ENCODE measurements around the gene KCNS3.
"Not testable (repeated sequence)": the region's sequence is repeated elsewhere in the genome, so short reads cannot be mapped to it uniquely, and the experiment has no call there.

KCNS3 gene

DNA sequence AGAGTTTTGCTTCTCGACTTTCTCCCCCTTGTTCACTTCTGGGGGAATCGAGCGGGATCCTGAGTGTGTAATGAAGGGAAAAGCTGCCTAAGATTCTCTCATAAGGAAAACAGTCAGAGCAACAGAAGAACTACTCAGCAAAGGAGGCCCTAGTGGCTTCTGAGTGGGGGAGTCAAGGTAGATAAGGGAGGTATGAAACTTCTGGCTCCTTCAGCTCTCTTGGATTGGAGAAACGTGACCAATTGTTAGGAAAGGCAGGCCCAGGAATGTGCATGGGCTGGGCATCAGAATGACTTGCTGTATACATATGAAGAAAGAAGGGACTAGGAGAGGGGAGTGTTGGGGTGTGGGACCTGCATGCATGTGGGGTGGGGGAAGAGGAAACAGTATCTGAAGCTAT is 73.1 kb downstream of the KCNS3 start:
- no peak for DNase-seq

DNA sequence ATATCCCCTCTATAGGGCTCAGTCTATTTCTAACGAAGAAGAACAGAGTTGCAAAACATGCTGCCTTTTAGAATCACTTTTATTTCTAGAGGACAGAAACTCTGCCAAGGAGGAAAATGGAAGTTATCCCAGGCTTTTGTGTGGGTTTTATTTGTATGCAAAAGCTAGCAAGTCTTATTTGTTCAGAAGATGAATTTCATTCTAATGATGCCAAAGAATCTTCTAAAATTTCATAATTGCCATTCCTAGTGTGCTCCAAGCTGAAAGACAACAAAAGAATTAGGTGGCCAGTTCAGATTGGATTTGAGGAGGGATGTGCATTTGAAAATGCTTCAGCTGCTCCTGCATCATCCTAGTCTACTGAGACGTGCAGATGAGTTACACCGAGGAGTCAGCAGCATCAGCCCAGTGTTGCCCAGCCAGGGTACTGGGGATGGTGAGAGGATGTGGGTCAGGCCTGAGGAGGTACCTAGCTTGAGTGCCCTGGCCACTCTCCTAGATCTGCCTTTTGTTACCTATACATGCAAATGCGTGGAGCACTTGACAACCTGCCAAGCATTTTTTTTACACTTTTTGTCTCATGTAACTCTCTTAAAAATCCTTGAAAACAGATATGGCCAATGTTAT is 80.1 kb downstream of the KCNS3 start:
- no peak for DNase-seq

DNA sequence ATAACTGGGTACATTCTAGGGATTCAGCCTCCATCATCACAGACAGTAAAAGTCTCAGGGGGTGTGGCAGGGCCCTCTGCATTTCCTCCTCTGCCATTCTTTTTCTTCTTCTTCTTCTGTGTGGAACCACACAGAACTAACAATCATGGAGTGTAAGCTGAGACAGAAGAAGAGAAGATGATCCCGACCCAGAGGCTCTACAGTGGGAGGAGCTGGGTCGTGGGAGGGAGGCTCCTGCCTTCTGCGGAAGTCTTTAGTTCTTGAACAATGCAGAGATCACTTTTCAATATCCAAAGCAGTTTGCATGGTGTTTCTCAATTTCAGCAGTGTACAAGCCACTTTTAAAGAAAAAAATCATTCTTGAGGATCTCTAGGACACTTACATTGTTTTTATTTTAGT is 80.9 kb downstream of the KCNS3 start:
- DNase-seq, result no peak

DNA sequence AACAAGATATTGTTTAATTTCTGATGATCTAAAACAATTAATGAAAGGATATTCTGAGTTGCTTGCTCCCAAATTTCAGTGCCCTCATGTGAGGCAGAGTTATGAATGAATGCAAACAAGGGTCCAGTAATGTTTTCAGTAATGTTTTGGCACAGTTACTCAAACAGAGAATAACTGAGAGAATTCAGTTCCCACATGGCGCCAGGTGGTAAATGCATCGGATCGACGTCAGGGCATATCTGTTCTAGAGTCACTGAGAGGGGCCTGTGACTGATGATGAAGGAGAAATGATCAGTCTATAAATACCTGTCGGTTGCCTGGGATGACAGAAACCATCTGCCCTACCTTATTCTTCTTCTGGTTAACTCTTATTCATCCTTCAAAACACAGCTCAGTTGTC is 81.4 kb downstream of the KCNS3 start:
- DNase-seq, result no peak

DNA sequence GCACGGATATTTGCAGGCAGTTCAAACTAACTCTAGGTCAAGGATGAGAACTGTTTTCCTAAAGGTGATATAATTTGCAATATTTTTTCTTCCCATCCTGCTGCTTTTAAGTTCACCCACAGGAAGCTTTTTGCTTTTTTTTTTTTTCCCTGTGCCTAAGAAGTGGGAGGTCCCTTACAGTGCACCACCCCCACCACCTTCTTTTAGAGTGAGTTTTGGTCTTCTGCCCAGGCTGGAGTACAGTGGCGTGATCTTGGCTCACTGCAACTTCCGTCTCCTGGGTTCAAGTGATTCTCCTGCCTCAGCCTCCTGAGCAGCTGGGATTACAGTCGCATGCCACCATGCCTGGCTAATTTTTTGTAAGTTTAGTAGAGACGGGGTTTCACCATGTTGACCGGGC is 82.5 kb downstream of the KCNS3 start:
- no peak for DNase-seq

DNA sequence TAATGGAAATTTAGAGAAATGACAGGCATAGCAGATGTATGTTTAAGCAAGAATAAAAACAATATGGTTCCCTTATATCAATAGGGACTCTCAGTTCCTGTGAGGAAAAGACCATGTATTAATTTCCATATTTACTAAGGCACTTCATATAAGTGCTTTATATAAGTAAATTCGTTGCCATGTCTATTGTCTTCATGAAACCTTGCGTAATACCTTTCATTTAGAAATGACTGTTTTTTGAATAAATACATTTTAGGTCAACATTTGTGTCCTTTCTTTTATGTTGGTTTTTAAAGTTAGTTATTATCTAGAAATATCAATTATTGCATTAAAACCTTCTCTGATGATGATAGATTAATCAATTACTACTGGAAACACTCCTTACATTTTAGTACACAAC is 83.3 kb downstream of the KCNS3 start:
- DNase-seq, result no peak

DNA sequence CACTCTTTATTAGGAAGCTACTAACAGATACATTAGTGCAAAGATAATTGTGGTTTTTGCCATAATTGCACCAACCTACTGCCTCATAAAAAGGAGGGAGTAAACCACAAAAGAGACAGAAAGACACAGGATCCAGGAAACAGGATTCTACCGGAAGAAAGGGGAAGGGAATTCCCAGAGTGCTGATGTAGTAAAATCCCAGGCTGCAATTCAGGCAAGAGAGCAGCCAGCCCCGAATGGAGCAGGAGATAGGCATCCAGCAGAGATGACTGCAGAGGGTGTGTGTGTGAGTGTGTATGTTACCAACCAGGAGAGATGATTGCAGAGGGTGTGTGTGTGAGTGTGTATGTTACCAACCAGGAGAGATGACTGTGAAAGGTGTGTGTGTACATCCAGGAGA is 84.4 kb downstream of the KCNS3 start:
- no peak for DNase-seq

DNA sequence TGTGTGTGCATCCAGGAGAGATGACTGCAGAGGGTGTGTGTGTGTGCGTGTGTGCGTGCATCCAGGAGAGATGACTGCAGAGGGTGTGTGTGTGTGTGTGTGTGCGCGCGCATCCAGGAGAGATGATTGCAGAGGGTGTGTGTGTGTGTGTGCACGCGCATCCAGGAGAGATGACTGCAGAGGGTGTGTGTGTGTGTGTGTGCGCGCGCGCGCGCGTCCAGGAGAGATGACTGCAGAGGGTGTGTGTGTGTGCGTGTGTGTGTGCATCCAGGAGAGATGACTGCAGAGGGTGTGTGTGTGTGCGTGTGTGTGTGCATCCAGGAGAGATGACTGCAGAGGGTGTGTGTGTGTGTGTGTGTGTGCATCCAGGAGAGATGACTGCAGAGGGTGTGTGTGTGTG is 85.1 kb downstream of the KCNS3 start:
- DNase-seq, result not testable (repeated sequence)

DNA sequence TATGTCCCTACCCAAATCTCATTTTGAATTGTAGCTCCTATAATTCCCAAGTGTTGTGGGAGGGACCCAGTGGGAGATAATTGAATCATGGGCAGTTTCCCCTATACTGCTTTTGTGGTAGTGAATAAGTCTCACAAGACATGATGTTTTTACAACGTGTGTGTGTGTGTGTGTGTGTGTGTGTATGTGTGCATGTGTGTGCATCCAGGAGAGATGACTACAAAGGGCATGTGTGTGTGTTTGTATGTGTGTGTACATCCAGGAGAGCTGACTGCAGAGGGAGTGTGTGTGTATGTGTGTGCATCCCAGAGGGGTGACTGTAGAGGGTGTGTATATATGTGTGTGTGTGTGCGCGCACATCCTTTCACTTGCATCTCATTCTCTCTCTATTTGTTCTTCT is 86.7 kb downstream of the KCNS3 start:
- no peak for DNase-seq

DNA sequence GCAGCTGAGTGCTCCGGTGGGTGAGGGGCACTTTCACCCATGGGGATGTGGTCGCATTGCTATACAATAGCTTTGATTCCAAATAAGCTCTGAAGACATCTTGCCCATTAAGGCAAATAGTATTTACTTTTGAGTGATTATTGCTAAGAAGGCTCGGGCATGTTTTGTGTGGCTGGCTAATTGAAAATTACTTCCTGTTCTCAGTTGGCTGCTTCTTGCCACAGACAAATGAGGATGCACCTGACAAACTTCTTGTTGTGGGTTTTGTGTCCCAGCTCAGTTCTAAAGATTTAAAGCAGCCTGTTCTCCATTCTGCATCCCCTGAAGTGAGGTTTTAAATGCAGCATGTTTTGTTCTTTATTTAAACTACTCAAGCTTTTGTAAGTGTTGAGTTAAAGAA is 88.3 kb downstream of the KCNS3 start:
- no peak for DNase-seq

DNA sequence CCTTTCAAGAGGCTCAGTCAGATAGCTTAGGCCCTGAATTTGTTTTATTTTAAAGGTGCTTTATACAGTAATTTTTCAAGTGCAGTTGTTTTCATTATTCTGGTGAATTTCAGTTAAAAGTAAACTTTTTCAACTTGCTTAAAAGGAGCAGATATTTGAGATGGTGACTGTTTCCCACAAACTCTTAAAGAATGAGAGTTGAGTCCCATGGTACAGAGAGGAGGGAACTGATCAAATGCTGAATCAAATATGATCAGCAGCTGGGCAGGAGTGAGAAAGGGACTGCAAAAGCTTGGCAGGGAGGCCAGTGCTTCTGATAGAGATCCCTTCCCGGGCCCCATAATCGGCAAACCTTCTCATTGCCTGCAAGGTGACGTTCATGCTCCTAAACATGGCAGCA is 91.2 kb downstream of the KCNS3 start:
- DNase-seq, result no peak

DNA sequence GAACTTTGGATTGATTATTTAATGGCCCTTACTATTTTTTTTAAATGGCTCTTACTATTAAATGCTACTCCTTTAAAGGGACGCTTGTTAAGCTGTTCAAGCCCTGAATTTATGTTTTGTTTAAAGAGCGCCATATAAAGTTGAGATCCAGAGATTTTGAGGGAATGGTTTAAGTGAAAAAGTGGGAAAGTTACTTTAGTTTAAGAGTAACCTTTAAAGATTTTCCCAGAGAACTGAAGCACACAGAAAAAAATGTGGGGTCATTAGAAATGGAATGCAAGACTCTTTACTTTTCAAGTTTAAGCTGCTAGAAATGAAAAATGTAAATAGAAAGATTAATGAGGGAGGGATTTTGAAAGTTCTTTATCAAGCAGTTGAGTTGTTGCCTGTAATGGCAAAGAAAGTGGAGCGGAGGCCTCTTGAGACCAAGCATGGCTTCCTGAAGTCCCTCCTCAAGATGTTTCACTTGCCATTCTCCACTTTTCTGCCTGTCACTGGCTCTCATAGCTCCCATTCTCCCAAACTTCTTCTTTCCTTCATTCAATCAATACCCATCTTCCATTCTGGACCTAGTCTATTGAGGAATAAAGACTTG is 93.2 kb downstream of the KCNS3 start:
- no peak for DNase-seq

DNA sequence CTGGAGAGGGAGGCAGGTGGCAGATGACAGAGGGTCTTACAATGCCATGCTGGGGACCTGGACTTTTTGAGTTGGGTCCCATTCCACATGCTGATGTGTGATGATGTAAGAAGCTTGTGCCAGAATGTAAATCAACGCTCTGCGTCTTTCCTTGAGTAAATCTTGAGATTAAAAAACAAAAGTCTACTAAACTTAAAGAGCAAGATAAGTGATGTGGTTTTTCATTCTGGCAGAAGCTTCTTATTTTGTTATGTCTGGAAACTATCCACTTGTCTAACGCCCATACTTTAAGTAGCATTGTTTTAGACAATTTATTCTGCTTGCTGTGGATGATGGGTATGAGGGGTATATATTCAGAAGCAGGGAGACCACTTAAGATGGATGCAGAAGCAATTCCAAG is 94.5 kb downstream of the KCNS3 start:
- no peak for DNase-seq

DNA sequence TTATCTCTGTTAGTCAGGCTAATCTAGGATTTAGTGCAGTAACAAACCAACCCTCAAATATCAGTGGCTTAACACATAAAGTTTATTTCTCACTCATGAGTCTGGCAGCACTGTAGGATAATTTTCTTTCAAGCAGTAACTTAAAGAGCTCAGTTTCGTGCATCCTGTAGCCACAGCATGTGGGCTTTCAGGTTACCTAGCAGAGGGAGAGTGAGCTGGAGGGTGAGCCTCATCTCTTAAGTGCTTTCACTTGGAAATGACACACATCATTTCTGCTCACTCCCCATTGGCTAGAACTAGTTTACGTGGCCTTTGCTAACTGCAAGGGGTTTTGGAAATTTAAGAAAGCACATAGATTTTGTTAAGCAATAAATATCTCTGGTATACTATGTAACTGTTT is 96.9 kb downstream of the KCNS3 start:
- DNase-seq, result no peak

DNA sequence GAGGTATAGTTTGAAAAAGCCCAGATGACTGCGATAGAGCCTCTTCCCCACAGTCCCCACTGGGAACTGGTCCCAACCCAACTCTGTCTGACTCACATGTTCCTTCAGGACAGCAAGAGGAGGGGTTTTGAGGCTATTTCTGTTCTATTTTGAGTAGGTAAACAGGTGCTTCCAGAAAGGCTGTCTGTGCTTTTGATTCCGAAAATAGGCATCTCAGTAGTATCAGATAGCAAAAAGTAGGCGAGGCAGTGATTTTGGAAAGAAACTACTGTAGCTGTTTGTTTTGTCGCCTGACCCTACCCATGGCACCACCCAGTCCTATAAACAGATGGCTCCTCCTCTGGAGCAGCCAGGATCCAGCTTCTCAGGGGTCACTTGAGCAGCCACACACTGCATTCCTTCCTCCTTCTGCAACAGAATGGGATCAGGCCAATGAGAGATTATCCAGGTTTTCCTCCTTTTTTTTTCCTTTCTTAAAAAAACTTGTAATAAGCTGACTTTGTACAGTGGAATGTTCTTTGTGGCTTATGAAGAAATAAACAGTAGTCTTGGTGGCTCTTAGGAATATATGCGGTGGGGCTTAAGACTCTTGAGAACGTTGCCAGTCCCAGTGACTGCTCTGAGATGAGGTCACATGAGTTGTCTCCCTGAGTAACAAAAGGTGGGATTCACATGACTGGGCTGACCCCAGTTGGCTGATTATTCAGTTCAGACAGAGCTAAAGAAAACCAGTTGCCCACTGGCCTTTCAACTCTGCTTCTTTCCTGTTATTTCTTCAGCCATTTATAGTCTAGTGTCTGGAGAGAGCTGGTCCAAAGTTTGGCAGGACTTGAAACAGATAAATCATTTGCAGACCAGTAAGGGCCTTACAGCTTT is 98.6 kb downstream of the KCNS3 start:
- no peak for DNase-seq

DNA sequence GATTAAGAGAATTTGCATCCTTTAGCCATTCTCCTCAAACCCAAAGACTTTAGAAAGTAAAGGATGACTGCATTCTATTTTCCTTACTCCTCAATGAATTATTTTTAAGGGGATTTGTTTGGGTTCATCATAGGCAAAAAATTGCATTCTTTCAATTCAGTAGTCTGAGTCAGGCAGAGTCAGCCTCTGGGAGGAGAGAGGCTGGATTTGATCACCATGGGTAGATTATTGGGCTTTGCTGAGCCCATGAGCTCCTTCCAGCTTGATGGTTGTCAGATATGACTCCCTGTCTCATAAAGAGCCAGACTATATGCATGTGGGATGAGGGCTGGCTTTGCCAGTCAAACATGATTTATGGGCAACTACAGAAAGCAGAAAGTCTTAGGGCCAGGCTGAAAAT is 101.2 kb downstream of the KCNS3 start:
- no peak for DNase-seq

DNA sequence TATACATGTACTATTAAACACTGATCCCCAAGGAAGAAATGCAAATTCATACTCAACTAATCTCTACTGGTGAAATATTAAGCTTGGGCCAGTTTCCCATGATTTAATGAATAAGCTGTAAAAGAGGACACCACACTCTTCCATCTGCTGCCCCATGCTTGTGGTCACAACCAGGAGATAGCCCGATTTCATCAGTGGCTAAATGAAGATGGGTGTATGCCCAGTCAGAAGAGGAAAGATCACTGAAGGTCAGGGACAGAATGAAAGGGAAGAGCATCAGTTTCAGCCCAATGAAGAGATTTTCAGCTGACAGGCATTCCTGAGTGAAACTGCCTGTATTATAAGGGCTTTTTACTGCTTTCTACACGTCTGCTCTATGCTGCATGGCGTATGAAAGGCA is 103.5 kb downstream of the KCNS3 start:
- DNase-seq, result no peak

All from COR-L47 (cell line).